CD4-positive, alpha-beta memory T cell (primary cell): ENCODE results near the gene HDAC4. TPM values are rescaled to one million over a fixed set of nuclear protein-coding genes. Genes with fewer than 3 reads are reported as not detected.

ENCODE experiments used
- CTCF ChIA-PET: fragments of 350-600 bp; sonication (Branson Sonifier 250); formaldehyde crosslinking; loops from one replicate; lab custom pipeline; 2021; ENCODE audit warnings: inconsistent platforms; ENCODE audit not compliant: partially characterized antibody; lab: Charles Lee
- POLR2A ChIA-PET: fragments of 350-600 bp; sonication (Branson Sonifier 250); formaldehyde crosslinking; loops from one replicate; lab custom pipeline; 2021; ENCODE audit not compliant: partially characterized antibody; lab: Charles Lee
- DNase-seq, 5 donors: peaks; one replicate each; pipeline versions ENCODE4 v3.0.0 to v3.0.0-alpha.2; 2020 to 2022; ENCODE audit warnings: mixed read lengths in 1 of 5
- H3K27ac ChIP-seq: one replicate; pipeline ENCODE4 v1.7.0; 2013; ENCODE audit warnings: low read depth, low read length
- H3K27me3 ChIP-seq: 2 replicates; pipeline ENCODE4 v1.7.0; 2013; ENCODE audit warnings: mild to moderate bottlenecking, low read length, moderate library complexity; ENCODE audit not compliant: insufficient read depth
- H3K36me3 ChIP-seq: 2 replicates; pipeline ENCODE4 v1.7.0; 2013; ENCODE audit warnings: mild to moderate bottlenecking, low read length, moderate library complexity; ENCODE audit not compliant: insufficient read depth
- H3K4me1 ChIP-seq: 2 replicates; pipeline ENCODE4 v1.7.0; 2013; ENCODE audit warnings: mild to moderate bottlenecking, low read length, moderate library complexity; ENCODE audit not compliant: insufficient read depth
- H3K4me3 ChIP-seq, 2 donors: one replicate each; pipeline ENCODE4 v1.7.0; 2013; ENCODE audit warnings: low read length in 2 of 2, mild to moderate bottlenecking in 1 of 2
- H3K9me3 ChIP-seq, 2 donors: one replicate each; pipeline ENCODE4 v1.7.0; 2013; ENCODE audit warnings: low read length in 2 of 2, control low read depth in 1 of 2; ENCODE audit not compliant: control insufficient read depth in 1 of 2
- H3K27ac Mint-ChIP-seq, 7 donors: one replicate each; pipeline ENCODE4 v1.8.0; 2020 to 2021; ENCODE audit warnings: mixed read lengths in 7 of 7, mild to moderate bottlenecking in 6 of 7, inconsistent platforms in 3 of 7, moderate library complexity in 3 of 7
- H3K27me3 Mint-ChIP-seq, 2 donors: one replicate each; pipeline ENCODE4 v1.8.0; 2020 to 2021; ENCODE audit warnings: mixed read lengths in 2 of 2
- H3K36me3 Mint-ChIP-seq, 2 donors: one replicate each; pipeline ENCODE4 v1.8.0; 2020 to 2021; ENCODE audit warnings: mixed read lengths in 2 of 2, inconsistent platforms in 1 of 2, mild to moderate bottlenecking in 1 of 2
- H3K4me1 Mint-ChIP-seq, 4 donors: one replicate each; pipeline ENCODE4 v1.8.0; 2020 to 2021; ENCODE audit warnings: mixed read lengths in 4 of 4, mild to moderate bottlenecking in 1 of 4
- H3K4me3 Mint-ChIP-seq, 8 donors: one replicate each; pipeline ENCODE4 v1.8.0; 2020 to 2021; ENCODE audit warnings: mixed read lengths in 8 of 8, mild to moderate bottlenecking in 7 of 8, moderate library complexity in 6 of 8, inconsistent platforms in 3 of 8
- H3K9me3 Mint-ChIP-seq, 8 donors: one replicate each; pipeline ENCODE4 v1.8.0; 2020 to 2021; ENCODE audit warnings: mixed read lengths in 8 of 8, mild to moderate bottlenecking in 5 of 8, inconsistent platforms in 3 of 8, moderate library complexity in 1 of 8
- intact Hi-C: fragments of 100-400 bp; cut with micrococcal nuclease; formaldehyde crosslinking; loops from one replicate; pipeline ENCODE4 v1.15.1; 2023
- polyA plus RNA-seq, 2 donors: library from polyadenylated mRNA; unstranded; fragments of 300-500 nt; fragmentation: Illumina TruSeq; gene quantifications; one replicate each; pipeline ENCODE4 v1.2.3, GENCODE V29; 2021
- total RNA-seq, 2 experiments: library from RNA; stranded (reverse); gene quantifications; one replicate each; pipeline ENCODE4 v1.2.3, GENCODE V29; 2021

HDAC4 gene
- total and polyA plus RNA-seq, 4 experiments from 2014 or later: 1.4 to 59.7 (median 30.4) TPM

- POLR2A ChIA-PET: no interaction called here
- no peaks in the 10 kb centered on the region for H3K36me3 ChIP-seq
- H3K9me3 Mint-ChIP-seq: no peaks in the 10 kb centered on the region
- DNase-seq: no peak
- no peak overlapping the region for H3K27ac ChIP-seq
- H3K36me3 Mint-ChIP-seq: peaks cover 30 to 32% of the 10 kb centered on the region in 2 donors
- intact Hi-C loops: no loop called here
- H3K9me3 ChIP-seq: no peaks in the 10 kb centered on the region
- CTCF ChIA-PET: no interaction called here
- H3K4me1 ChIP-seq: peaks cover 12% of the 10 kb centered on the region
- no peaks in the 10 kb centered on the region for H3K27me3 Mint-ChIP-seq
- no peaks in the 10 kb centered on the region for H3K27me3 ChIP-seq
- H3K4me3 ChIP-seq: no peak overlapping the region
- H3K4me3 Mint-ChIP-seq: no peak overlapping the region
- H3K27ac Mint-ChIP-seq: peak overlapping the region in 1 of 7 donors; percentile 59
- H3K4me1 Mint-ChIP-seq: peaks cover 30 to 74% (median 53%) of the 10 kb centered on the region in 4 donors
These were observed 156.2 kb downstream of the HDAC4 start for GRCh38 chr2:239244625-239245024.

DNA sequence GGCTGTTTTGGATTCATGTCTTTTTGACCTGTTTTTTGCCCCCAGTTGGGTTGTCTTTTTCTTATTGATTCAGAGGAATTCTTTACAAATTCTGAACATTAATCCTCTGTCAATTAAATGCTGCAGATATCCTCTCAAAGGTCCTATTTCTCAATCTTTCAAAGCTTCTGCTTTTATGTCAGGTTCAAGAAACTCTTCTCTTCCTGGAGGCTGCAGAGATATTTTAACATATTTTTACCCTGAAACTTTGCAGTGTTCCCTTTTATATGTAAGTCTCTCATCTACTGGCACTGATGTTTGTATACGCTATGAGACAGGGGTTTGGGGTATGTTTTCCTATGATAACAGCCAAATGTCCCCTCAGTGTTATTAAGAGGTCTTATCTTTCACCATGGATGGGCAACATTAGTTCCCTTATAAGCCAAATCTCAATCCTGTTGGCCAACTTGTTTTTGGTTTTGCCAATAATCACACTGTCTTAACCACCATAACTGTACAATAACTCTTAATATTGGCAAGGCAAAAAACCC is 159.3 kb downstream of the HDAC4 start:
- Histone ChIP-seq H3K9me3 (no peaks in the 10 kb centered on the region), H3K4me1 (no peaks in the 10 kb centered on the region), H3K4me3 (no peak overlapping the region), H3K36me3 (no peaks in the 10 kb centered on the region), H3K27me3 (no peaks in the 10 kb centered on the region), H3K27ac (no peak overlapping the region)
- Mint-ChIP-seq H3K9me3 (no peaks in the 10 kb centered on the region), H3K36me3 (peaks cover 12 to 14% of the 10 kb centered on the region in 2 donors), H3K4me3 (no peak overlapping the region), H3K27me3 (no peaks in the 10 kb centered on the region), H3K27ac (peak overlapping the region in 2 of 7 donors; percentile 34 to 38), H3K4me1 (peaks cover 23 to 70% (median 43%) of the 10 kb centered on the region in 4 donors)
- no peak for DNase-seq
- CTCF ChIA-PET: no interaction called here
- intact Hi-C loops: no loop called here
- POLR2A ChIA-PET: no interaction called here

GRCh38 chr2:239240414-239240881 is 160.4 kb downstream of the HDAC4 start:
- Histone ChIP-seq H3K36me3 (no peaks in the 10 kb centered on the region), H3K27me3 (no peaks in the 10 kb centered on the region), H3K4me1 (peaks cover under 1% of the 10 kb centered on the region), H3K27ac (no peak overlapping the region), H3K4me3 (no peak overlapping the region), H3K9me3 (no peaks in the 10 kb centered on the region)
- Mint-ChIP-seq H3K27me3 (no peaks in the 10 kb centered on the region), H3K4me3 (no peak overlapping the region), H3K4me1 (peaks cover 21 to 70% (median 40%) of the 10 kb centered on the region in 4 donors), H3K9me3 (no peaks in the 10 kb centered on the region), H3K36me3 (peaks cover 11 to 13% of the 10 kb centered on the region in 2 donors), H3K27ac (peak overlapping the region in 3 of 7 donors; percentile 25 to 46 (median 39))
- POLR2A ChIA-PET: no interaction called here
- intact Hi-C loops: no loop called here
- DNase-seq: no peak
- CTCF ChIA-PET: no interaction called here

DNA sequence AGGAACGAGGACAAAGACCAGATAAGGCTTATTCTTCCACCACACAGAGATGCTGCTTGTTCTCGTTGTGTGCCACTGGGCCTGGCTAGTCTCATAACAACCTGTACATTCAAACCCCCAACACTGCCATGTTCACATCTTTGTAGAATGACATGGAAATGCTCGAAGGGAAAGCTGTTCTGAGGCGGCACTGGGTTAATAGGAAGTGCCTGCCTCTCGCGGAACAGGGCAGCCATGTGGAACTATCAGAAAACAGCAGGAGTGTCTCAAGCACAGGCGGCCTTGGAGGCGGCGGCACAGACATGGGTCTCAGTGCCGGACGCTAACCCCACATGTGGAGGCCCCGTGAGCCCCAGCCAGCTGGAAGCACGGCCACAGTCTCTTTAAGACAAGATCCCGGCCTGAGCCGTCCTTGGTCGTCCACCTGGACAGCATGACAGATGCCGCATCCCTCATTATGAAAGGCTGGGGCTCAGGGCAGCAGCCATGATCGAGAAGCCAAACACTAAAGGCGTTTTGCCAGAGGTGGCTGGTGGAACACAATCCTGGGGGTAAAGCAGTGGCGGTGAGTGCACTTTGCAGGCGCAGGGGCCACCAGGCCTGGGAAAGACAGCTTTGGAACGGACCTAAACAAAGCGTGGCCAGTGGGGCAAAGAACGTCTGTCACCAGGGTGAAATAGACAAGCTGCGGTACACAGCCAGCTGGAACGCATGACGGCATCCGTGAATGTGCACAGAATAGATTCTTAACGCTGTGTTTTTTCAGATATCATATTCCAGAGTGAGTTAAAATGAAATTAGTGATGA is 161.0 kb downstream of the HDAC4 start:
- peak overlapping the region in 3 of 7 donors; percentile 23 to 46 (median 25) for H3K27ac Mint-ChIP-seq
- intact Hi-C loops: no loop called here

GRCh38 chr2:239238839-239239606 is 161.8 kb downstream of the HDAC4 start:
- no peaks in the 10 kb centered on the region for H3K27me3 Mint-ChIP-seq
- H3K4me1 ChIP-seq: peaks cover 15% of the 10 kb centered on the region
- H3K36me3 ChIP-seq: no peaks in the 10 kb centered on the region
- intact Hi-C loops: no loop called here
- DNase-seq: no peak
- no peak overlapping the region for H3K4me3 Mint-ChIP-seq
- no peaks in the 10 kb centered on the region for H3K9me3 Mint-ChIP-seq
- no peak overlapping the region for H3K4me3 ChIP-seq
- no peaks in the 10 kb centered on the region for H3K9me3 ChIP-seq
- peaks cover 27 to 72% (median 44%) of the 10 kb centered on the region in 4 donors for H3K4me1 Mint-ChIP-seq
- ChIA-PET CTCF (interaction anchor here (1.5 kb wide), 1 partner anchor 8 kb away, joined by 5 read pairs; no protein-coding TSS in a partner anchor), POLR2A (no interaction called here)
- H3K27me3 ChIP-seq: no peaks in the 10 kb centered on the region
- no peak overlapping the region for H3K27ac ChIP-seq
- peaks cover 10 to 19% of the 10 kb centered on the region in 2 donors for H3K36me3 Mint-ChIP-seq
- peak overlapping the region in 1 of 7 donors; percentile 1 for H3K27ac Mint-ChIP-seq

More for the DNA sequence above, 161.0 kb downstream of the HDAC4 start:
- Histone ChIP-seq H3K4me3 (no peak overlapping the region), H3K36me3 (no peaks in the 10 kb centered on the region), H3K9me3 (no peaks in the 10 kb centered on the region), H3K4me1 (peaks cover 7% of the 10 kb centered on the region), H3K27ac (no peak overlapping the region), H3K27me3 (no peaks in the 10 kb centered on the region)
- ChIA-PET POLR2A (no interaction called here), CTCF (no interaction called here)
- H3K4me3 Mint-ChIP-seq: no peak overlapping the region
- H3K4me1 Mint-ChIP-seq: peaks cover 22 to 70% (median 39%) of the 10 kb centered on the region in 4 donors
- H3K36me3 Mint-ChIP-seq: peaks cover 7 to 11% of the 10 kb centered on the region in 2 donors
- DNase-seq: no peak
- no peaks in the 10 kb centered on the region for H3K27me3 Mint-ChIP-seq
- H3K9me3 Mint-ChIP-seq: no peaks in the 10 kb centered on the region

DNA sequence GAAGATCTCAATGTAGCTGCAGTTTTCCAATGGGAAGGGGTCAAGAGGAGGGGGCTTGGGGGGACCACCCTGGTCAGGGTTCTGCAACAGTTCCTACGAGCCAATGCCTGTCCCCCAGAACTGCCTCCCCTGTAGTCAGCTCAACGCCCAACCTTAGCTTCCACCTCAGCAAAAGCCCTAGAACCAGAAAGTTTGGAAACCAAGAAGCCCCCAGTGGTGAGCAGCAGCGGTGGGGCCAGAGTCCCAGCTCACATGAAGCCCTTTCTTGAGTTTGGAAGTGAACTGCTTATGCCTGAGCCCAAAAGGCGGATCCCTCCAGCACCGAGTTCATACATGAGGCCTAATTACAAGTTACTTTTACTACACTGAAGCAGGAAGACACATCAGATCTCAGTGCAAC is 162.4 kb downstream of the HDAC4 start:
- CTCF ChIA-PET: interaction anchor here (1.5 kb wide), 1 partner anchor 9 kb away, joined by 5 read pairs; no protein-coding TSS in a partner anchor
- Histone ChIP-seq H3K4me3 (no peak overlapping the region), H3K4me1 (peaks cover 21% of the 10 kb centered on the region), H3K36me3 (no peaks in the 10 kb centered on the region), H3K27ac (no peak overlapping the region), H3K9me3 (no peaks in the 10 kb centered on the region), H3K27me3 (no peaks in the 10 kb centered on the region)
- H3K4me3 Mint-ChIP-seq: no peak overlapping the region
- peaks cover 8 to 22% of the 10 kb centered on the region in 2 donors for H3K36me3 Mint-ChIP-seq
- peaks cover 27 to 70% (median 46%) of the 10 kb centered on the region in 4 donors for H3K4me1 Mint-ChIP-seq
- H3K9me3 Mint-ChIP-seq: no peaks in the 10 kb centered on the region
- H3K27me3 Mint-ChIP-seq: no peaks in the 10 kb centered on the region
- POLR2A ChIA-PET: interaction anchor here (1.4 kb wide), 1 partner anchor 29 kb away, joined by 3 read pairs; no protein-coding TSS in a partner anchor
- H3K27ac Mint-ChIP-seq: no peak overlapping the region
- DNase-seq: no peak
- intact Hi-C loops: no loop called here

GRCh38 chr2:239236808-239237205 is 164.0 kb downstream of the HDAC4 start:
- Histone ChIP-seq H3K27ac (no peak overlapping the region), H3K4me1 (peaks cover 37% of the 10 kb centered on the region), H3K27me3 (no peaks in the 10 kb centered on the region), H3K9me3 (no peaks in the 10 kb centered on the region), H3K36me3 (no peaks in the 10 kb centered on the region), H3K4me3 (no peak overlapping the region)
- Mint-ChIP-seq H3K27me3 (no peaks in the 10 kb centered on the region), H3K4me1 (peaks cover 28 to 72% (median 48%) of the 10 kb centered on the region in 4 donors), H3K36me3 (peaks cover 10 to 22% of the 10 kb centered on the region in 2 donors), H3K27ac (no peak overlapping the region), H3K9me3 (no peaks in the 10 kb centered on the region), H3K4me3 (no peak overlapping the region)
- intact Hi-C loops: no loop called here
- POLR2A ChIA-PET: no interaction called here
- CTCF ChIA-PET: no interaction called here
- DNase-seq: no peak
